Measurements from ENCODE around the gene AOPEP.

The AOPEP gene

GRCh38 chr9:95037789-95038521 lies 311.5 kb downstream of the AOPEP start:
- DNase-seq (ENCODE audit: low read depth) = no peak

- no peak for DNase-seq (ENCODE audit: low read depth)
Measured at GRCh38 chr9:95038666-95039065, 312.2 kb downstream of the AOPEP start.

GRCh38 chr9:95040106-95040505 lies 313.6 kb downstream of the AOPEP start:
- DNase-seq (ENCODE audit: low read depth) = no peak

GRCh38 chr9:95043826-95044225 lies 317.3 kb downstream of the AOPEP start:
- DNase-seq (ENCODE audit: low read depth) = no peak

- DNase-seq (ENCODE audit: low read depth) = no peak
Measured at GRCh38 chr9:95044731-95045508, 318.4 kb downstream of the AOPEP start.

- DNase-seq (ENCODE audit: low read depth) = no peak
Measured at GRCh38 chr9:95045751-95046150, 319.3 kb downstream of the AOPEP start.

- no peak for DNase-seq (ENCODE audit: low read depth)
Measured at GRCh38 chr9:95047452-95048224, 321.1 kb downstream of the AOPEP start.

- DNase-seq (ENCODE audit: low read depth) = no peak
Measured at GRCh38 chr9:95048225-95049087, 322.0 kb downstream of the AOPEP start.

- no peak for DNase-seq (ENCODE audit: low read depth)
Measured at GRCh38 chr9:95049761-95050160, 323.3 kb downstream of the AOPEP start.

- no peak for DNase-seq (ENCODE audit: low read depth)
Measured at GRCh38 chr9:95053611-95054570, 327.4 kb downstream of the AOPEP start.

- no peak for DNase-seq (ENCODE audit: low read depth)
Measured at GRCh38 chr9:95055334-95055850, 328.9 kb downstream of the AOPEP start.

- DNase-seq (ENCODE audit: low read depth) = peak; percentile 31
Measured at GRCh38 chr9:95055851-95056551, 329.5 kb downstream of the AOPEP start.

- no peak for DNase-seq (ENCODE audit: low read depth)
Measured at GRCh38 chr9:95057101-95057500, 330.6 kb downstream of the AOPEP start.

GRCh38 chr9:95058121-95058785 lies 331.8 kb downstream of the AOPEP start:
- DNase-seq (ENCODE audit: low read depth) = no peak

- no peak for DNase-seq (ENCODE audit: low read depth)
Measured at GRCh38 chr9:95058795-95059386, 332.4 kb downstream of the AOPEP start.

- DNase-seq (ENCODE audit: low read depth) = no peak
Measured at GRCh38 chr9:95060234-95060633, 333.7 kb downstream of the AOPEP start.

- DNase-seq (ENCODE audit: low read depth) = no peak
Measured at GRCh38 chr9:95060916-95061315, 334.4 kb downstream of the AOPEP start.

- no peak for DNase-seq (ENCODE audit: low read depth)
Measured at GRCh38 chr9:95061916-95062595, 335.6 kb downstream of the AOPEP start.

Measured in fibroblast of the conjunctiva (primary cell).